Mammary epithelial cell (primary cell): ENCODE results near the gene OR10V1.

Source experiments
- EZH2 ChIP-seq: IDR thresholded peaks from 2 replicates; pipeline ENCODE4 v1.6.1; 2012; ENCODE audit warnings: low read length, inconsistent platforms, borderline replicate concordance
- TF ChIP-seq, protein P1 (sequence below), 2 donors: IDR thresholded peaks in 1 of 2; conservative IDR thresholded peaks in 1 of 2; 2 replicates each; pipeline ENCODE4 v1.5.1; 2011 to 2012; ENCODE audit warnings: inconsistent platforms in 2 of 2, low read length in 2 of 2, mild to moderate bottlenecking in 2 of 2, control low read depth in 1 of 2, low read depth in 1 of 2; ENCODE audit not compliant: insufficient read depth in 1 of 2; ENCODE audit errors: extremely low read depth in 1 of 2

DNA sequence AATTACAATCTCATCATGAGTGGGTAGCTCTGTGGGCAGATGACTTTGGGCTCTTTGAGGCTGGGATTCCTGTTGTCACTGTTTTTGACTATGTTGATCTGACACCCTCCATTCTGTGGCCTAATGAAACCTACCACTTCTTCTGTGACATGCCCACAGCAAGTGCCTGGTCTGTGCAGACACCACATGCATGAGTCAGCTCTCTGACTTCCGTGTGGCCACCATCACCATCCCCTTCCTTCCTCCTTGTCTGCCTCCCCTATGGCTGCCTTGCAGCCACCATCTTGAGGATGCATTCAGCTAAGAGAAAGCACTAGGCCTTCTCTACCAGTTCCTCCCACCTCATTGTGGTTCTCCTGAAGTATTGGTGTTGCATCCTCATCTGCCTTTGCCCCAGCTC lies 15.3 kb upstream of the OR10V1 start:
- TF ChIP-seq, protein P1, sequence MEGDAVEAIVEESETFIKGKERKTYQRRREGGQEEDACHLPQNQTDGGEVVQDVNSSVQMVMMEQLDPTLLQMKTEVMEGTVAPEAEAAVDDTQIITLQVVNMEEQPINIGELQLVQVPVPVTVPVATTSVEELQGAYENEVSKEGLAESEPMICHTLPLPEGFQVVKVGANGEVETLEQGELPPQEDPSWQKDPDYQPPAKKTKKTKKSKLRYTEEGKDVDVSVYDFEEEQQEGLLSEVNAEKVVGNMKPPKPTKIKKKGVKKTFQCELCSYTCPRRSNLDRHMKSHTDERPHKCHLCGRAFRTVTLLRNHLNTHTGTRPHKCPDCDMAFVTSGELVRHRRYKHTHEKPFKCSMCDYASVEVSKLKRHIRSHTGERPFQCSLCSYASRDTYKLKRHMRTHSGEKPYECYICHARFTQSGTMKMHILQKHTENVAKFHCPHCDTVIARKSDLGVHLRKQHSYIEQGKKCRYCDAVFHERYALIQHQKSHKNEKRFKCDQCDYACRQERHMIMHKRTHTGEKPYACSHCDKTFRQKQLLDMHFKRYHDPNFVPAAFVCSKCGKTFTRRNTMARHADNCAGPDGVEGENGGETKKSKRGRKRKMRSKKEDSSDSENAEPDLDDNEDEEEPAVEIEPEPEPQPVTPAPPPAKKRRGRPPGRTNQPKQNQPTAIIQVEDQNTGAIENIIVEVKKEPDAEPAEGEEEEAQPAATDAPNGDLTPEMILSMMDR (conservative IDR thresholded peaks at IDR 0.05 in 1 of 2, IDR thresholded peaks at IDR 0.05 in 1 of 2; ENCODE audit: extremely low read depth in 1 of 2, insufficient read depth in 1 of 2, low read depth in 1 of 2, low read length in 2 of 2) = no peak
- TF ChIP-seq EZH2 = no peak
